C4-2B (cell line): Measurements from ENCODE around the gene ZMYND19.
"Not testable (repeated sequence)": the region's sequence is repeated elsewhere in the genome, so short reads cannot be mapped to it uniquely, and the experiment has no call there.

ENCODE experiments used
- ZFX ChIP-seq: fragments of 450-650 bp; IDR thresholded peaks from 2 replicates; pipeline ENCODE4 v1.6.1; 2017
- TF ChIP-seq, protein P1 (sequence below): fragments of 450-650 bp; conservative IDR thresholded peaks from 2 replicates; pipeline ENCODE4 v1.5.1; 2017; ENCODE audit warnings: mild to moderate bottlenecking

DNA sequence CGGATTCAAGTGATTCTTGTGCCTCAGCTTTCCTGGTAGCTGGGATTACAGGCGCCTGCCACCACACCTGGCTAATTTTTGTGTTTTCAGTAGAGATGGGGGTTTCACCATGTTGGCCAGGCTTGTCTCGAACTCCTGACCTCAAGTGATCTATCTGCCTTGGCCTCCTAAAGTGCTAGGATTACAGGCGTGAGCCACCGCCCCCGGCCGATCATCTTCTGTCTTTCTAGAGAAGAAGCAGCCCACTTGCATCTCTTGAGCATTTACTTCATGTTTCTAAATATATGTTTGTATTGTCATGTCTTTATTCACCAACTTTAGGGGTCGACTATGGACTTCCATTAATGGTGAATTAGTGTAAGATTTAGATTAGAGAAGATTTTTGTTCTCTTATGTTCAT, 31.9 kb upstream of the ZMYND19 start:
- TF ChIP-seq, protein P1, sequence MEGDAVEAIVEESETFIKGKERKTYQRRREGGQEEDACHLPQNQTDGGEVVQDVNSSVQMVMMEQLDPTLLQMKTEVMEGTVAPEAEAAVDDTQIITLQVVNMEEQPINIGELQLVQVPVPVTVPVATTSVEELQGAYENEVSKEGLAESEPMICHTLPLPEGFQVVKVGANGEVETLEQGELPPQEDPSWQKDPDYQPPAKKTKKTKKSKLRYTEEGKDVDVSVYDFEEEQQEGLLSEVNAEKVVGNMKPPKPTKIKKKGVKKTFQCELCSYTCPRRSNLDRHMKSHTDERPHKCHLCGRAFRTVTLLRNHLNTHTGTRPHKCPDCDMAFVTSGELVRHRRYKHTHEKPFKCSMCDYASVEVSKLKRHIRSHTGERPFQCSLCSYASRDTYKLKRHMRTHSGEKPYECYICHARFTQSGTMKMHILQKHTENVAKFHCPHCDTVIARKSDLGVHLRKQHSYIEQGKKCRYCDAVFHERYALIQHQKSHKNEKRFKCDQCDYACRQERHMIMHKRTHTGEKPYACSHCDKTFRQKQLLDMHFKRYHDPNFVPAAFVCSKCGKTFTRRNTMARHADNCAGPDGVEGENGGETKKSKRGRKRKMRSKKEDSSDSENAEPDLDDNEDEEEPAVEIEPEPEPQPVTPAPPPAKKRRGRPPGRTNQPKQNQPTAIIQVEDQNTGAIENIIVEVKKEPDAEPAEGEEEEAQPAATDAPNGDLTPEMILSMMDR = not testable (repeated sequence)
- TF ChIP-seq ZFX = not testable (repeated sequence)
